Stimulated activated CD4-positive, alpha-beta T cell treated with anti-CD3 and anti-CD28 coated beads, Interleukin-1b, Interleukin-23, amount 100 ng/mL, for 48 hours (primary cell): ENCODE data around the gene ANKRD24.
"Not testable (repeated sequence)": the region's sequence is repeated elsewhere in the genome, so short reads cannot be mapped to it uniquely, and the experiment has no call there.

ENCODE experiments used
- DNase-seq: peaks from one replicate; pipeline ENCODE4 v3.0.0-alpha.2; 2020

ANKRD24 gene

DNA sequence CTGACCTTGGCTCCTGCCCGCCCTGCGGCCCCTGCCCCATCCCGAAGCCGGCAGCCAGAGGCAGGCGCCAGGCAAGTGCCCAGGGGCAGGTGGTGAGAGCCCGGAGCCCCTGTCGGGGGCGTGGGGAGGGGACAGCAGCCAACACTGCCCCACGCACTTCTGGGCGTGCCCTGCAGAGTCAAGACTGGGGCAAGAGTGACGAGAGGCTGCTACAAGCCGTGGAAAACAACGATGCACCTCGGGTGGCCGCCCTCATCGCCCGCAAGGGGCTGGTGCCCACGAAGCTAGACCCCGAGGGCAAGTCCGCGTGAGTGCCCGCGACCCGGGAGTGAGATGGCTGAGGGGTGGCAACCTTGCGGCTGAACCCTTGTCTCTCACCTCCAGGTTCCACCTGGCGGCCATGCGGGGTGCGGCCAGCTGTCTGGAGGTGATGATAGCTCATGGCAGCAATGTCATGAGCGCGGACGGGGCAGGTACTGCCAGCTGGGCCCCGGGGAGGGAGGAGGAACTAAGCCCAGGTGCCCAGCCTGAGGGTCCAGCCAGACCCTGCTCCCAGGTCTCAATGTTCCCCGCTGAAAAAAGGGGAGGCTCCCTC is 17.3 kb downstream of the ANKRD24 start:
- no peak for DNase-seq

GRCh38 chr19:4200940-4201542 is 18.6 kb downstream of the ANKRD24 start:
- no peak for DNase-seq

- no peak for DNase-seq
These were observed 19.3 kb downstream of the ANKRD24 start for GRCh38 chr19:4201798-4202197.

DNA sequence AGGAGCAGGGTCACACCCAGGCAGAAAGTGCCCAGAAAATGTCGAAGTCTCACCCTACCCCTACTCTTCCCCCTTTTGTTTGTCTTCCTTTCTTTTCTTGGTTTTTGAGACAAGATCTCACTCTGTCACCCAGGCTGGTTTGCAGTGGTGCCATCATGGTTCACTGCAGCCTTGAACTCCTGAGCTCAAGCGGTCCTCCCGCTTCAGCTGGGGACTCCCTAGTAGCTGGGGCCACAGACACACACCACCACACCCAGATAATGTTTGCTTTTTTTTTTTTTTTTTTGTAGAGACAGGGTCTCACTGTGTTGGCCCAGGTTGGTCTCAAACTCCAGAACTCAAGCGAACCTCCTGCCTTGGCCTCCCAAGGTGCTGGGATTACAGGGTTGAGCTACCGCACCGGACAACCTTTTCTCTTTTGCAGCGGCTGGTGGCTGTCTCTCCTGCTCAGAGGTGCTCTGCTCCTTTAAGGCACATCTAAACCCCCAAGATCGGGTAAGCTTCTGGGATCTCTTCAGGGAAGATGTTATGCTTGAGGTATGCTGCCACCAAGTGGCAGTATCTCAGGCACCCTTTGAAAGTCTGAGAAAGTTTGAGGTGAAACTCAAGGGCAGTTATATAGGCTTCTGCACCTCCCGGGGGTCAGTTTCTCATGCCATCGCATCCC is 24.5 kb downstream of the ANKRD24 start:
- DNase-seq = no peak

DNA sequence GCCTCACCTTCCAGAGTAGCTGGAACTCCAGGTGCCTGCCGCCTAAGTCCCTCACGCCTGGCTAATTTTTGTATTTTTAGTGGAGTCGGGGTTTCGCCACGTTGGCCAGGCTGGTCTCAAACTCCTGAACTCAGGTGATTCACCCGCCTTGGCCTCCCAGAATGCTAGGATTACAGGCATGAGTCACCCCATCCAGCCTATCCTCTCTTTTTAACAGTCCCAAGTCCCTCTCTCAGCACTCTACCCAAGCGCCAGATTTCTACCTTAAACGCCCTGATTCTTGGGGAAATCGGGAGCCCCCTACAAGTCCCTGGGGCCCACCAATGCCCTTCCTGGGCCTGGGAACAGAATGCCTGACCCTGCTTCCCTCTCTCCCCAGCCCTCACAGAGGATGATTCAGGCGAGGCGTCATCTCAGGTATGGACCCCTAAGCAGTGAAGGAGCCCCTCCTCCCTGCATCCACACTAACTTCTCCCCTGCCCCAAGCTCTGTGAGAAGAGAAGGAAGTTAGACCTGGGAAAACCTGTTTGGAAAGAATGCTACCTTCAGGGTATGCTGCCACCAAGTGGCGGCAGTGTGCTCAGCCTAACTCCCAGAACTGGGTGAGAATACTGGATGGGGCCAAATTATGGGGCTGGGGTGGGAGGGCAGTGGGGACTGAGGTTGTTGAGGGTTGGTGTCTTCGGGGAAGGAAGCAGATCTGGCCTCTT is 26.1 kb downstream of the ANKRD24 start:
- DNase-seq = no peak

GRCh38 chr19:4210166-4210731 is 27.8 kb downstream of the ANKRD24 start:
- DNase-seq = no peak

GRCh38 chr19:4213116-4213515 is 30.6 kb downstream of the ANKRD24 start:
- DNase-seq = no peak

DNA sequence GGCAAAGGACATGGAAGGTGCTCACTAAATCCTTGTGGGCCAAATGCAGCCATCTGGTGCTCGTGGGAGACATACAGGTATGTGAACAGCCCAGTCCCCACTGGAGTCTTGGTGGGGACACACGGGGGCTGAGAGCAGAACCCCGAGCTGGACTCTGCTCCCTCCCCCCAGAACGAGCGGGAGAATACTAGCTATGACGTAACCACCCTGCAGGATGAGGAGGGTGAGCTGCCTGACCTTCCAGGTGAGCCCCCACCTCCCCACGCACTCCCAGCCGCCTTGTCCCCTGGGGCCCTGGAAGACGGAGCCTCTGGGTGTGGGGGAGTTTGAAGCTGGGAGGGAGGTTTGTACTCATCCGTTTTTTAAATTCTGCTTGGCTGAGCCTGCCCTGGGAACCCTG is 33.3 kb downstream of the ANKRD24 start:
- DNase-seq = no peak

GRCh38 chr19:4216846-4217245 is 34.4 kb downstream of the ANKRD24 start:
- no peak for DNase-seq

GRCh38 chr19:4217429-4218264 is 35.2 kb downstream of the ANKRD24 start:
- no peak for DNase-seq

DNA sequence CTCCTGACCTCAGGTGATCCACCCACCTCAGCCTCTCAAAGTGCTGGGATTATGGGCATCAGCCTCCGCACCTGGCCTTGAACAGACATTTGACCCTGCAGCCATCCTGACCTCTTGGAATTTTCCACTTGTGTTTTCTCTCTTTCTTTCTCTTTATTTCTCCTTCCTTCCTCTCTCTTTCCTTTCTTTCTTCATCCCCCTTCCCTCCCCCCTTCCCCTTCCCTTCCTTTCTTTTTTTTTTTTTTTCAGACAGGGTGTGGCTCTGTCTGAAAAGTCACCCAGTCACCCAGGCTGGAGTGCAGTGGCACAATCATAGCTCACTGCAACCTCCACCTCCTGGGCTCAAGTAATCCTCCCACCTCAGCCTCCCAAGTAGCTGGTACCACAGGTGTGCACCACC is 36.0 kb downstream of the ANKRD24 start:
- DNase-seq = not testable (repeated sequence)

GRCh38 chr19:4220188-4220587 is 37.7 kb downstream of the ANKRD24 start:
- DNase-seq = no peak

GRCh38 chr19:4224470-4224869 is 42.0 kb downstream of the ANKRD24 start:
- DNase-seq = no peak

GRCh38 chr19:4225885-4226284 is 43.4 kb downstream of the ANKRD24 start:
- DNase-seq = no peak

- DNase-seq = no peak
These were observed 45.3 kb downstream of the ANKRD24 start for GRCh38 chr19:4227771-4228170.

- no peak for DNase-seq
These were observed 46.3 kb downstream of the ANKRD24 start for GRCh38 chr19:4228765-4229178.

DNA sequence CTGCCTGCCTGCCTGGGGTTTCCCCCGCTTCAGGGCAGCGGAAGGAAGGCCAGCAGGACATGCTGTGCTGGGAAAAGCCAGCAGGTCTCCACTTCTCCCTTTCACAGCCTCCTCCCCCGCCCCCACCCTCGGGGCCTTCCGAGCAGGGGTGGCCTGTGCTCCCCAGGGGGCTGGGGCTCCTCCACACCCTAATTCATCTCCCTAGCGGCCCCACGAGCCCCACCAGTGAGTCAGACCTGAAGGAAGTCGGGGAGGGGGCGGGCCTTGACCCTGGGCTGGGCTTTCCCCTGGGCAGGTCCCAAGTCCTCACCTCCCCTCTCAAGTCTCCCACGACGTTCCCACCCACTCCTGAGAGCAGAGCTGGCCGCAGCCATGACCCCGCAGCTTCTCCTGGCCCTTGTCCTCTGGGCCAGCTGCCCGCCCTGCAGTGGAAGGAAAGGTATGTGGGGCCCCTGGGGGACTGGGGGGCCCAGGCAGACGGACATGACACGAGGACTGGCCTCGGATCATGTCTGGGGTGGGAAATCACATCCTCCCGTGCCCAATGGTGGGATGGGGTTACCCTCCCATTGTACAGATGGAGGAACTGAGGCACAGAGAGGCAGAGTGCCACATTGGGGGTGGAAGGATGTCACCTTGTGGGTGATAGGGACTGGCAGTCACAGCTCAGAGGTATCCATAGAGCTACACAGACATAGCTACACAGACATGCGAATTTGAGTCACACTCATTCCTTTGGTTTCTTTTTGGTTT is 46.9 kb downstream of the ANKRD24 start, which contains the start of gene EBI3:
EBI3 (plus strand) TSS at position 345 of the 753 bp plus-strand sequence; CDS start at position 373, 28 bp downstream.
- peak; percentile 72 for DNase-seq

GRCh38 chr19:4230237-4230636 is 47.7 kb downstream of the ANKRD24 start:
- DNase-seq = not testable (repeated sequence)

- DNase-seq = not testable (repeated sequence)
These were observed 49.0 kb downstream of the ANKRD24 start for GRCh38 chr19:4231521-4231920.

GRCh38 chr19:4232139-4232538 is 49.6 kb downstream of the ANKRD24 start:
- not testable (repeated sequence) for DNase-seq

DNA sequence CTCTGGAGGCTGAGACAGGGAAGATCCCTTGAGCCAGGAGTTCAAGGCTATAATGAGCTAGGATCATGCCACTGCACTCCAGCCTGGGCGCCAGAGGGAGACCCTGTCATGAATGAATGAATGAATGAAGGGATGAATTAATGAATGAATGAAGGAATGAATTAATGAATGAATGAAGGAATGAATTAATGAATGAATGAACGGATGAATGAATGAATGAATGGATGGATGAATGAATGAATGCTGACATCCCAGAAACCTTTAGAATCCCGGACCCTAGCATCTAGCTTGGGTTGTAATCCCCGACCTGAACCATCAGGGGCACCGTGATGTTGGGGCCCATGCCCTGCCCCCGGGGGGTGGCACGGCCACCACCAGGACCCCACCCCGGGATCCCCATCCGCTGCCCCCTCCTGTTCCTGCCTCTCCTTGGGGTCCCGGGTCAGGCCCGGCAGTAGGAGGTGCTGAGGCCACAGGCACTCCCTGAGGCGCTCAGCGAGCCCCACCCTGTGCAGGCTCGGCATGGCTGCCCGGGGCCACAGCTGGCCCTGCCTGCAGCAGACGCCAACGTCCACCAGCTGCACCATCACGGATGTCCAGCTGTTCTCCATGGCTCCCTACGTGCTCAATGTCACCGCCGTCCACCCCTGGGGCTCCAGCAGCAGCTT is 50.3 kb downstream of the ANKRD24 start:
- DNase-seq = no peak
